Measurements from ENCODE around the gene FHIP1B.

FHIP1B gene

DNA sequence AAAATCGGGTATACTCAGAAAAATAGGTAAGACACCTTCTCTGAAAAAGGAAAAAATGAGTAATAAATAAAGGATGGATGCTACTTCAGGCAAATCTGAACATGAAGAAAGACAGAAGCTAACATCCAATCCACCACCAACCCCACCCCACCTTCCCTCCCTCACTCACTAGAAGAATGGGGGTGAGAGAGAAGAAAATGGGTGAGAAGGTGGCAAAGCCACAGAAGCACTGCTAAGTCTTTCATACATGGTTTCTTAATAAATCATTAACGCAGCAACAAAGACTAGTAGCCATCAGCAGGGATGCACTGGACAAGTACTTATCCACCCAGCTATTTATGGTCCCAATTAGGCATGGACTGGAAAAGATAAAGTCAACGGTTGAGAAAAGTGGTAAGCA lies 5.9 kb downstream of the FHIP1B start:
- TF ChIP-seq ZNF274 (IDR thresholded peaks at IDR 0.05; ENCODE audit: low read depth, low read length) (no peak), SUZ12 (IDR thresholded peaks at IDR 0.05; ENCODE audit: extremely low read depth, insufficient read depth, insufficient read length) (no peak)
- Histone ChIP-seq H3K4me1 (ENCODE audit: insufficient read depth, insufficient read length) (peaks cover under 1% of the 10 kb centered on the region), H3K27me3 (ENCODE audit: insufficient read depth, insufficient read length) (no peaks in the 10 kb centered on the region), H3K4me3 (ENCODE audit: insufficient read length, low read depth) (no peak overlapping the region), H3K36me3 (ENCODE audit: insufficient read depth, insufficient read length, low read length) (peaks cover 14% of the 10 kb centered on the region), H3K9me3 (ENCODE audit: insufficient read depth, low read length) (no peaks in the 10 kb centered on the region), H3K9ac (ENCODE audit: insufficient read length, low read depth) (no peak overlapping the region)
- DNase-seq (ENCODE audit: low read depth, low spot score) = no peak

DNA sequence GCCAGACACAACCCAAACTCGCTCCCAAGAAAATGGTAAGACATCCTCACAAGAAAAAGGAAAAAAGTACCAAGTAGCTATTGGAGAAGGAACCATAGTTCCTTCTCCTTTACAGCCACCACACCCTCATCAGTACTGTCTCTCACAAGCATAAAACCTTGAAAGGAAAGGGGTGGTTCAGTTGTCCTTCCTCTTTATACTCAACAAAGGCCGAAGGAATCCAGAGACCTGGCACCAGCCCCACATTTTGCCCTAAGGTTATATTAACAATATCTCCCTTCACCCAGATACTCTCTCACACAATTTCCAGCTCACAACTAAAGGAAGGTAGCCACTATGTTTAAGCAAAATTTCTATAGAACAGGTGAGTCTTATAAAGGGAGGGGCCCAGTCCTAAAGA lies 8.5 kb downstream of the FHIP1B start:
- no peak for TF ChIP-seq YY1 (IDR thresholded peaks at IDR 0.05; ENCODE audit: insufficient read depth, insufficient read length)
- TF ChIP-seq ZNF274 (IDR thresholded peaks at IDR 0.05; ENCODE audit: low read depth, low read length) = no peak
- TF ChIP-seq SUZ12 (IDR thresholded peaks at IDR 0.05; ENCODE audit: extremely low read depth, insufficient read depth, insufficient read length) = no peak

DNA sequence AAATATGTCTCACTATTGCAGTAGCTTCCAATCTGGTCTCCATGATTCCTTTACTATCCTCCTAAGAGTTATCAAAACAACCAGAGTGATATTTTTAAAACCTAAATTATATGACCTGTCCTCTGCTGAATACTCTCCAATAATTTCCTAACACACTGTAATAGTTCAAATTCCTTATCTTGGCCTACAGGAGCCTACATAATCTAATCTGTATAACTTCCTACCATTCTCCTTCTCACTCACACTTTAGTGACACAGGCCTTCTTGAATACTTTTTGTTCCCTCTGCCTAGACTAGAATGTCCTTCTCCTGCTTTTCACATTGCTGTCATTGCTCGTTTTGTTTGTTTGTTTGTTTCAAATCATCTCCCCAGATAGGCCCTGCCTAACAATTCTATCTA lies 9.4 kb downstream of the FHIP1B start:
- no peak overlapping the region for H3K9ac ChIP-seq (ENCODE audit: insufficient read length, low read depth)
- H3K9me3 ChIP-seq (ENCODE audit: insufficient read depth, low read length) = no peaks in the 10 kb centered on the region
- peaks cover 42% of the 10 kb centered on the region for H3K36me3 ChIP-seq (ENCODE audit: insufficient read depth, insufficient read length, low read length)
- no peaks in the 10 kb centered on the region for H3K4me1 ChIP-seq (ENCODE audit: insufficient read depth, insufficient read length)
- no peaks in the 10 kb centered on the region for H3K27me3 ChIP-seq (ENCODE audit: insufficient read depth, insufficient read length)
- DNase-seq (ENCODE audit: low read depth, low spot score) = no peak
- H3K4me3 ChIP-seq (ENCODE audit: insufficient read length, low read depth) = no peak overlapping the region
- TF ChIP-seq YY1 (IDR thresholded peaks at IDR 0.05; ENCODE audit: insufficient read depth, insufficient read length) (no peak), SUZ12 (IDR thresholded peaks at IDR 0.05; ENCODE audit: extremely low read depth, insufficient read depth, insufficient read length) (no peak), ZNF274 (IDR thresholded peaks at IDR 0.05; ENCODE audit: low read depth, low read length) (no peak)

More for the DNA sequence above, 8.5 kb downstream of the FHIP1B start:
- DNase-seq (ENCODE audit: low read depth, low spot score) = no peak
- H3K36me3 ChIP-seq (ENCODE audit: insufficient read depth, insufficient read length, low read length) = peaks cover 35% of the 10 kb centered on the region
- no peak overlapping the region for H3K9ac ChIP-seq (ENCODE audit: insufficient read length, low read depth)
- H3K9me3 ChIP-seq (ENCODE audit: insufficient read depth, low read length) = no peaks in the 10 kb centered on the region
- no peak overlapping the region for H3K4me3 ChIP-seq (ENCODE audit: insufficient read length, low read depth)
- H3K4me1 ChIP-seq (ENCODE audit: insufficient read depth, insufficient read length) = no peaks in the 10 kb centered on the region
- H3K27me3 ChIP-seq (ENCODE audit: insufficient read depth, insufficient read length) = no peaks in the 10 kb centered on the region

DNA sequence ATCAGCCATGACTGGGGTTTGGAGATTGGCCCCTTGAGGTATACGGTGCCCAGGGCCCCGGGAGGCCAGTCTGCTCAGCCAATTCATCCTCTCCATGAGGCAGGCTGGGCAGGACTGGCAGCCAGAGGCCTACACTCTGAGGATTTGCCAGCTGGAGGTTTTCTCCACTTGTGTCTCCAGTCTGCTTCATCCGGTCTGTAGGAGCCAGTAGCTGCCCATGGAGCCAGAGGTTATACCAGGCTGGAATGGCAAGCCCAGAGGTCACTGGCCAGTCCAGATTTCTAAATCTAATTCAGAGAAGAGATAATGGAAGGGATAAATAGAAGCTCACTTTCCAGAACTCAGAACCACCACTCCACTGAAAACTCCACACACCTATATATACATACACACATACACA lies 10.0 kb downstream of the FHIP1B start:
- no peak for DNase-seq (ENCODE audit: low read depth, low spot score)
- TF ChIP-seq YY1 (IDR thresholded peaks at IDR 0.05; ENCODE audit: insufficient read depth, insufficient read length) = no peak
- TF ChIP-seq ZNF274 (IDR thresholded peaks at IDR 0.05; ENCODE audit: low read depth, low read length) = no peak
- no peak for TF ChIP-seq SUZ12 (IDR thresholded peaks at IDR 0.05; ENCODE audit: extremely low read depth, insufficient read depth, insufficient read length)
- Histone ChIP-seq H3K4me3 (ENCODE audit: insufficient read length, low read depth) (no peak overlapping the region), H3K27me3 (ENCODE audit: insufficient read depth, insufficient read length) (no peaks in the 10 kb centered on the region), H3K4me1 (ENCODE audit: insufficient read depth, insufficient read length) (no peaks in the 10 kb centered on the region), H3K9me3 (ENCODE audit: insufficient read depth, low read length) (no peaks in the 10 kb centered on the region), H3K9ac (ENCODE audit: insufficient read length, low read depth) (no peak overlapping the region), H3K36me3 (ENCODE audit: insufficient read depth, insufficient read length, low read length) (peaks cover 38% of the 10 kb centered on the region)

DNA sequence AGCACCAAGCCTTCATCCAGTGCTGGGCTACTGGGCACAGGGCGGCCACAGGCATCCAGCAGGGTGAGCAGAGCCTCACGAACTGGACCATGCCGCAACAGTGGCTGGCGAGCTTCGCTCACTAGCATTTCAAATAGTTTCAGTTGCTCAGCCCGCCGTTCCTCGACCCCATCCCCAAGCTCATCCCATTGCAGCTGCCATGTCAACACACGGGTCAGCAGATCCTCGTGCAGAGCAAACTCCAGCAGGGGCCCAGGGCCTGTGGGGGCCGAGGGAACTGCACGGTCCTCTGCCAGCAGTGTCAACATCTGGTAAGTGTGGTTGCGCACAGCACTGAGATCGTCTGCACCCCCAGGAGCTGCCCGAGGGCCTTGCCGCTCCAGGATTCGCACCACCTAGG lies 10.6 kb downstream of the FHIP1B start:
- Histone ChIP-seq H3K36me3 (ENCODE audit: insufficient read depth, insufficient read length, low read length) (peaks cover 42% of the 10 kb centered on the region), H3K9me3 (ENCODE audit: insufficient read depth, low read length) (no peaks in the 10 kb centered on the region), H3K27me3 (ENCODE audit: insufficient read depth, insufficient read length) (no peaks in the 10 kb centered on the region), H3K4me1 (ENCODE audit: insufficient read depth, insufficient read length) (no peaks in the 10 kb centered on the region), H3K9ac (ENCODE audit: insufficient read length, low read depth) (no peak overlapping the region), H3K4me3 (ENCODE audit: insufficient read length, low read depth) (no peak overlapping the region)
- no peak for TF ChIP-seq YY1 (IDR thresholded peaks at IDR 0.05; ENCODE audit: insufficient read depth, insufficient read length)
- DNase-seq (ENCODE audit: low read depth, low spot score) = no peak

DNA sequence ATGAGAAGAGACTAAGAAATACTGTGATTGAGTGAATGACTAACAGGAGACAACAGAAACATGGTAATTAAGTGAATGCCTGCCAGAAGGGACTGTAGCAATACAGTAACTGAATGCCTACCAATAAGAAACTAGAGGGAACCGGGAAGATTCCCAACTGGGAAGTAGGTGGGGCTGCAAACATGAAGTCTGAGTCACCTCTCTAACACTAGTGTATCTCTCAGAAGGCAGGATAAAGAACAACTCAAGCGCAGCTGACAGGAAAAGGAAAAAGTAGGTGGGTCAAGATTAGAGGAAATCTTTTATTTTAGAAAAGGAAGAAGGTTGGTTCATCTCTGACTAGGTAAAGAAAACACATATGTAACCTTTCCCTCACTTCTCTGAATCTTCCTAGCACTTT lies 15.1 kb downstream of the FHIP1B start:
- TF ChIP-seq ZNF274 (IDR thresholded peaks at IDR 0.05; ENCODE audit: low read depth, low read length) (no peak), YY1 (IDR thresholded peaks at IDR 0.05; ENCODE audit: insufficient read depth, insufficient read length) (no peak), SUZ12 (IDR thresholded peaks at IDR 0.05; ENCODE audit: extremely low read depth, insufficient read depth, insufficient read length) (no peak)
- peaks cover 78% of the 10 kb centered on the region for H3K36me3 ChIP-seq (ENCODE audit: insufficient read depth, insufficient read length, low read length)
- no peaks in the 10 kb centered on the region for H3K27me3 ChIP-seq (ENCODE audit: insufficient read depth, insufficient read length)
- no peak for DNase-seq (ENCODE audit: low read depth, low spot score)
- no peak overlapping the region for H3K4me3 ChIP-seq (ENCODE audit: insufficient read length, low read depth)
- no peak overlapping the region for H3K9ac ChIP-seq (ENCODE audit: insufficient read length, low read depth)
- no peaks in the 10 kb centered on the region for H3K4me1 ChIP-seq (ENCODE audit: insufficient read depth, insufficient read length)
- no peaks in the 10 kb centered on the region for H3K9me3 ChIP-seq (ENCODE audit: insufficient read depth, low read length)

DNA sequence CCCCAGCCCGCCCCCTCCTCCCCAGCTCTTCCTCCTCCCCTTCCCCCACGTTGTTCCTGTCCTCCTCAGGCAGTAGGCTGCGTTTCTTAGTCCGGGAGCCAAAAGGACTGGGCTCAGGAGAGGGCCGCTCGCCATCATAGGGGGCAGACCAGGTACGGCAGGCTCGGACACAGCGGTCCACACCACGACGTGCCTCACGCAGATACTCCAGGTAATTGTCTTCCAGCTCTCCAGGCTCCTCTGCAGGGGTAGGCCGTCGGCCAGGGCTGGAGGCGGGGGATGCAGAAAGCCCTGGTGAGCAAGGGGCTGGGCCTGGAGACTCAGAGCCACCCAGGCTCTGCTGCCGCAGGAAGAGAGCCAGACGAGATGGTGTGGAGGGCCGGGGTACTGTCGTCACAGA lies 16.7 kb downstream of the FHIP1B start:
- no peak overlapping the region for H3K4me3 ChIP-seq (ENCODE audit: insufficient read length, low read depth)
- no peaks in the 10 kb centered on the region for H3K27me3 ChIP-seq (ENCODE audit: insufficient read depth, insufficient read length)
- peaks cover 76% of the 10 kb centered on the region for H3K36me3 ChIP-seq (ENCODE audit: insufficient read depth, insufficient read length, low read length)
- H3K9me3 ChIP-seq (ENCODE audit: insufficient read depth, low read length) = no peaks in the 10 kb centered on the region
- TF ChIP-seq SUZ12 (IDR thresholded peaks at IDR 0.05; ENCODE audit: extremely low read depth, insufficient read depth, insufficient read length) (no peak), YY1 (IDR thresholded peaks at IDR 0.05; ENCODE audit: insufficient read depth, insufficient read length) (no peak), ZNF274 (IDR thresholded peaks at IDR 0.05; ENCODE audit: low read depth, low read length) (no peak)
- DNase-seq (ENCODE audit: low read depth, low spot score) = no peak
- H3K4me1 ChIP-seq (ENCODE audit: insufficient read depth, insufficient read length) = no peaks in the 10 kb centered on the region
- no peak overlapping the region for H3K9ac ChIP-seq (ENCODE audit: insufficient read length, low read depth)

DNA sequence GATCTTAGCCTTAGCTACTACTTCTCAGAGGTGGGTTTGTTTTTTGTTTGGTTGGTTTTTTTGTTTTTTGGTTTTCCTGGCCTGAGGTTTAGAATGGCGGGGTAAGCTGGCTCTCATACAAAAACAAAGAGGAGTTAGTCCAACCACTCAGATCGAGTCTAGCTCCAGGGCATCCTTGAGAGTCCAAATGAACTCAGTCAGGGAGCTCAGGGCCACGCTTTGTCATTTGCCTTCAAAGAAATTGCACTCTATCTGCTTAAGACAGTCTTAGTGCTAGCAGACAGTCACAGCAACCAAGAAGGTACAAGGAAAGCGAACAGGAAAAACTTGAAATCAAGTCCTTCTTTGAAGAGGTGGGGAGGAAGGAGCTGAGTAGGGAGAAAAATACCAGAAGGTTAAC lies 17.9 kb downstream of the FHIP1B start:
- no peaks in the 10 kb centered on the region for H3K4me1 ChIP-seq (ENCODE audit: insufficient read depth, insufficient read length)
- no peak for DNase-seq (ENCODE audit: low read depth, low spot score)
- no peak overlapping the region for H3K9ac ChIP-seq (ENCODE audit: insufficient read length, low read depth)
- no peak for TF ChIP-seq SUZ12 (IDR thresholded peaks at IDR 0.05; ENCODE audit: extremely low read depth, insufficient read depth, insufficient read length)
- TF ChIP-seq YY1 (IDR thresholded peaks at IDR 0.05; ENCODE audit: insufficient read depth, insufficient read length) = no peak
- no peak for TF ChIP-seq ZNF274 (IDR thresholded peaks at IDR 0.05; ENCODE audit: low read depth, low read length)
- H3K9me3 ChIP-seq (ENCODE audit: insufficient read depth, low read length) = no peaks in the 10 kb centered on the region
- no peaks in the 10 kb centered on the region for H3K27me3 ChIP-seq (ENCODE audit: insufficient read depth, insufficient read length)
- H3K4me3 ChIP-seq (ENCODE audit: insufficient read length, low read depth) = no peak overlapping the region
- peaks cover 76% of the 10 kb centered on the region for H3K36me3 ChIP-seq (ENCODE audit: insufficient read depth, insufficient read length, low read length)
